ENCODE results near the gene MRPL27. TPM values are rescaled to one million over a fixed set of nuclear protein-coding genes. Genes with fewer than 3 reads are reported as not detected.
A peak's percentile ranks its signal among the peaks of the same experiment; 100 is the strongest.

Gene MRPL27
- total and polyA plus RNA-seq, 4 experiments from 2014 or later = 30.0 to 55.8 (median 35.6) TPM

DNA sequence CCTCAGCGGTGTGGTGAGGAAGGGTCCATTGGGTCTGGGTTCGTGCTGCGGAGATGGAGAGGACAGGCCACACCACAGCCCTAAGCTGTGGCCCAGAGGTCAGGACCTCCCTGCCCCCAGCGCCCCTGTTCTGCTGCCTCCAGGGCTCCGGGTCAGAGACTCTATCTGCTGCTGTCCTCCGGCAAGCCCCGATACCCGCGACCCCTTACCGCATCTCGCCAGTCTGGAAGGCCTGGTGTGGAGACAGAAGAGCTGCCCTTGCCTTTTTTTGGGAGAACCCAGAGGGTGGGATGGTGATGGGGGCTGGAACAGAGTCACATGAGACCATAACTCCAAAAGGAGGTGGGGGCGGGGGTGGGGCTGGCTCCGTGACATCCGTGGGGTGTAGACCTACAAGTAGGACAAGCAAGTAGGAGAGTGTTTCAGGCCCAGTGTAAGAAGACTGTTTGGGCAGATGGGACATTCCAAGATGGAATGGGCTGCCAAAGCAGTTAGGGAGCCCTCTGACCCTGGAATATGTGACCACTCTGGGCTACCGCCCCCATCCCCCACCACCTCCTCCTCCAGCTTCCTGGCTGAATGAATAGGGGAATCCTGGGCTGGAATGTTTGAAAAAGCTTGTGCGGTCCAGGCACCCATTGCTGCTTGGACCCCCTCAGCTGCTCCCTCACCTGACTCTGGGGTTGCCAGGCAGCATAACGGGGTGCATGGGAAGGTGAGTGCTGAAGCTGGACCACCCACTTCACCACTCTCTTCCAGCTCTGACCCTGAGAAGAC, 25.7 kb downstream of the MRPL27 start:
- no peaks in the 10 kb centered on the region for H3K27me3 ChIP-seq (ENCODE audit: insufficient read depth, low read length)
- ChIA-PET POLR2A (ENCODE audit: partially characterized antibody) (interaction anchor here (1.2 to 2.9 kb wide), 9 partner anchors 8 to 132 kb away, joined by 3 to 25 read pairs (median 6); partner anchors contain the start of genes ACSF2, EME1, LRRC59 and MRPL27), CTCF (ENCODE audit: partially characterized antibody) (interaction anchor here (0.5 to 5.6 kb wide), 7 partner anchors 11 to 50 kb away, joined by 3 to 35 read pairs (median 3); partner anchors contain the start of gene LRRC59)
- H3K4me1 ChIP-seq (ENCODE audit: insufficient read depth, low read length) = peaks cover 31% of the 10 kb centered on the region
- Mint-ChIP-seq H3K27me3 (no peaks in the 10 kb centered on the region), H3K27ac (peak overlapping the region; percentile 71 to 89 (median 84)), H3K4me1 (peaks cover 25 to 65% (median 36%) of the 10 kb centered on the region in 4 donors), H3K36me3 (peaks cover 5 to 16% of the 10 kb centered on the region in 2 donors), H3K4me3 (peak overlapping the region; percentile 85 to 92 (median 87)), H3K9me3 (no peaks in the 10 kb centered on the region)
- H3K9me3 ChIP-seq (ENCODE audit: control insufficient read depth in 1 of 2, low read length in 2 of 2) = no peaks in the 10 kb centered on the region
- intact Hi-C loops (cut with micrococcal nuclease) = loop anchor here (5.0 kb wide), 1 partner anchor 250 kb away; the partner anchor contains the start of gene PDK2
- DNase-seq = no peak
- H3K4me3 ChIP-seq (ENCODE audit: low read length in 2 of 2) = peak overlapping the region; percentile 65 to 80
- H3K27ac ChIP-seq (ENCODE audit: low read depth, low read length) = peak overlapping the region; percentile 72
- no peaks in the 10 kb centered on the region for H3K36me3 ChIP-seq (ENCODE audit: insufficient read depth, low read length)

GRCh38 chr17:50346313-50347116, 26.5 kb downstream of the MRPL27 start:
- Mint-ChIP-seq H3K36me3 (peaks cover under 1 to 9% of the 10 kb centered on the region in 2 donors), H3K4me1 (peaks cover 20 to 57% (median 33%) of the 10 kb centered on the region in 4 donors), H3K27me3 (no peaks in the 10 kb centered on the region), H3K27ac (peak overlapping the region; percentile 82 to 90 (median 88)), H3K4me3 (peak overlapping the region; percentile 85 to 92 (median 87)), H3K9me3 (no peaks in the 10 kb centered on the region)
- CTCF ChIA-PET (ENCODE audit: partially characterized antibody) = interaction anchor here (0.8 to 5.6 kb wide), 5 partner anchors 12 to 46 kb away, joined by 3 to 35 read pairs (median 3); no protein-coding TSS in a partner anchor
- no peaks in the 10 kb centered on the region for H3K27me3 ChIP-seq (ENCODE audit: insufficient read depth, low read length)
- POLR2A ChIA-PET (ENCODE audit: partially characterized antibody) = interaction anchor here (0.9 to 2.9 kb wide), 13 partner anchors 8 to 520 kb away, joined by 3 to 25 read pairs (median 4); partner anchors contain the start of genes ACSF2, EME1, LRRC59 and MRPL27
- peaks cover 31% of the 10 kb centered on the region for H3K4me1 ChIP-seq (ENCODE audit: insufficient read depth, low read length)
- intact Hi-C loops (cut with micrococcal nuclease) = loop anchor here (1.0 to 5.0 kb wide), 2 partner anchors 26 to 249 kb away; partner anchors contain the start of gene PDK2
- no peaks in the 10 kb centered on the region for H3K36me3 ChIP-seq (ENCODE audit: insufficient read depth, low read length)
- H3K27ac ChIP-seq (ENCODE audit: low read depth, low read length) = peak overlapping the region; percentile 72
- peak overlapping the region; percentile 65 to 80 for H3K4me3 ChIP-seq (ENCODE audit: low read length in 2 of 2)
- DNase-seq = peak in 1 of 5 donors; percentile 71
- no peaks in the 10 kb centered on the region for H3K9me3 ChIP-seq (ENCODE audit: control insufficient read depth in 1 of 2, low read length in 2 of 2)

DNA sequence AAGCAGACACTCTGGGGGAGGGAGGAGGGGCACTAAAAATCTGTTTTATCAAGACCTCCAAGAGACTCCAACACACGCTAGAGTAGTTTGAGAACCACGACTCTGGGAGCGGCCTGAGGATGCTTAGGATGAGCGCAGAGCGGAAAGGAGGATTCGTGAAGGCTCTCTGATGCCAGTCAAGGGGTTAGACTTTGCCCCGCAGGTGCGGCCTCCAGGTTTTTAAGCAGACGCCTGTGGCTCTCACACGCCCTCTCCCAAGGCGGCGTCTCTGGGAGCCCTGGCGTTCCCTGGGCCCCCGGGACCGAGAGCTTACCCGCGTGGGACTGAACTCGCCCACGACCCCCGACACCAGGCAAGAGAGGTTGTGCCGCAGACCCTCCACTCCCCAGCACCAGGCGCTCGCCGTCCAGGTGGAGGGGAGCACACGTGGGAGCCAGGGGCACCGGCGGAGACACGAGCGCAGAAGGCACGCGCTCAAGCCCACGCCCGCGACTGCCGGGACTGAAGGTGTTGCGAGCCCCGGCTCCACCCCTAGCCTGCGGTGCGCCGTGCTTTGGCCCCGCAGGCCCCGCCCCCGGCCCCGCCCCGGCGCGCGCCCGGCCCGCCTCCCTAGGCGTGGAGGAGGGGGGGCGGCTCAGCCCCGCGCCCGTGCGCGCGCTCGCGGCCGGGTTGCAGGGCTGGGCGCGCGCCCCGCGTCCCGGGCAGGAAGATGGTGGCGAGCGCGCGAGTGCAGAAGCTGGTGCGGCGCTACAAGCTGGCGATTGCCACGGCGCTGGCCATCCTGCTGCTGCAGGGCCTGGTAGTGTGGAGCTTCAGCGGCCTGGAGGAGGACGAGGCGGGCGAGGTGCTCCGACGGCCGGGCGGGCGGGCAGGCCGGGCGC, 27.3 kb downstream of the MRPL27 start, which contains the start of gene XYLT2:
TSS of gene XYLT2 (plus strand) at position 695 of the 881 bp plus-strand sequence. CDS start at position 710, 15 bp downstream.
- Histone ChIP-seq H3K27ac (ENCODE audit: low read depth, low read length) (peak within 1 kb of the TSS; percentile 72), H3K9me3 (ENCODE audit: control insufficient read depth in 1 of 2, low read length in 2 of 2) (no peaks in the 10 kb centered on the region), H3K36me3 (ENCODE audit: insufficient read depth, low read length) (no peaks in the 10 kb centered on the region), H3K4me1 (ENCODE audit: insufficient read depth, low read length) (peaks cover 31% of the 10 kb centered on the region), H3K4me3 (ENCODE audit: low read length in 2 of 2) (peak within 1 kb of the TSS; percentile 65 to 80), H3K27me3 (ENCODE audit: insufficient read depth, low read length) (no peaks in the 10 kb centered on the region)
- Mint-ChIP-seq H3K9me3 (no peaks in the 10 kb centered on the region), H3K27me3 (no peaks in the 10 kb centered on the region), H3K4me1 (peaks cover 15 to 55% (median 33%) of the 10 kb centered on the region in 4 donors), H3K4me3 (peak within 1 kb of the TSS; percentile 88 to 94 (median 91)), H3K27ac (peak within 1 kb of the TSS; percentile 88 to 96 (median 92)), H3K36me3 (peaks cover 0 to 6% of the 10 kb centered on the region in 2 donors)
- ChIA-PET POLR2A (ENCODE audit: partially characterized antibody) (interaction anchor here (0.8 to 2.9 kb wide), 14 partner anchors 9 to 521 kb away, joined by 3 to 25 read pairs (median 4); partner anchors contain the start of genes ACSF2, EME1, LRRC59 and MRPL27), CTCF (ENCODE audit: partially characterized antibody) (interaction anchor here (1.2 to 5.6 kb wide), 3 partner anchors 16 to 26 kb away, joined by 3 to 35 read pairs (median 3); no protein-coding TSS in a partner anchor)
- peak; percentile 86 to 94 (median 93) for DNase-seq
- intact Hi-C loops (cut with micrococcal nuclease) = loop anchor here (1.0 to 5.0 kb wide), 2 partner anchors 27 to 248 kb away; partner anchors contain the start of gene PDK2

DNA sequence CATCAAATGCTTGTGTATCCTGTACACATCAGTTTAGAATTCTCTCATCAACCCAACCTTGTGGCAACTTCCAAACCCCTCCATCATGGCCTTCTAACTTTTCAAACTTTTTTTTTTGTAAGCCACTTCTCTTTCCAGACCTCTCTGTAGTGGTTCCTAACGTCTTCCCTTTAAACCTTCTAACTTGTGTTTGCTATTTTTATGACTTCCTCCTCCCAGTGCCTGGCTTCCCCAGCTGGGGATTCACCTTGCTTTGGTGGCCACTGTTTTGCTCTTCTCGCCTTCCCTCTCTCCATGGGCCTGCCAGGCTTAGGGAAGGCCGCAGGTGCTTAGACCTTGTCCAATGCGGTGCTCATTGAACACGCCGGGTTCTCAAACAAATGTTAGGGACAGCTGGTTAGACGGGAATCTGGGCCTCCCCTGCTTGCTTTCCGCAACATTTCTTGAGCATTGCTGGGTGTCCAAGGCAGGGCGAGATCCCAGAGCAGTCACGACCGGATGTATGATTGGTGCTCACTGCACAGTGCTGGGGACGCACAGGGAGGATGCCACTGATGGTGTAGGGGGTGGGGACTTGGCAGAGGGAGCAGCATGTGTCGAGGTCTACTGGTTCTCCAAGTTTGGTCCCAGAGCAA, 28.1 kb downstream of the MRPL27 start:
- Mint-ChIP-seq H3K36me3 (peaks cover 0 to 6% of the 10 kb centered on the region in 2 donors), H3K27me3 (no peaks in the 10 kb centered on the region), H3K4me1 (peaks cover 14 to 55% (median 33%) of the 10 kb centered on the region in 4 donors), H3K27ac (peak overlapping the region in 5 of 7 donors; percentile 2 to 88 (median 65)), H3K4me3 (peak overlapping the region; percentile 63 to 82 (median 74)), H3K9me3 (no peaks in the 10 kb centered on the region)
- intact Hi-C loops (cut with micrococcal nuclease) = loop anchor here (5.0 kb wide), 1 partner anchor 248 kb away; the partner anchor contains the start of gene PDK2
- ChIA-PET POLR2A (ENCODE audit: partially characterized antibody) (interaction anchor here (2.3 to 2.9 kb wide), 2 partner anchors 17 to 52 kb away, joined by 19 to 25 read pairs; partner anchors contain the start of gene LRRC59), CTCF (ENCODE audit: partially characterized antibody) (interaction anchor here (1.4 to 5.6 kb wide), 2 partner anchors 17 to 53 kb away, joined by 3 to 35 read pairs; no protein-coding TSS in a partner anchor)
- Histone ChIP-seq H3K9me3 (ENCODE audit: control insufficient read depth in 1 of 2, low read length in 2 of 2) (no peaks in the 10 kb centered on the region), H3K27ac (ENCODE audit: low read depth, low read length) (peak overlapping the region; percentile 63), H3K36me3 (ENCODE audit: insufficient read depth, low read length) (no peaks in the 10 kb centered on the region), H3K27me3 (ENCODE audit: insufficient read depth, low read length) (no peaks in the 10 kb centered on the region), H3K4me3 (ENCODE audit: low read length in 2 of 2) (peak overlapping the region in 1 of 2 donors; percentile 80), H3K4me1 (ENCODE audit: insufficient read depth, low read length) (peaks cover 31% of the 10 kb centered on the region)
- peak in 1 of 5 donors; percentile 43 for DNase-seq

DNA sequence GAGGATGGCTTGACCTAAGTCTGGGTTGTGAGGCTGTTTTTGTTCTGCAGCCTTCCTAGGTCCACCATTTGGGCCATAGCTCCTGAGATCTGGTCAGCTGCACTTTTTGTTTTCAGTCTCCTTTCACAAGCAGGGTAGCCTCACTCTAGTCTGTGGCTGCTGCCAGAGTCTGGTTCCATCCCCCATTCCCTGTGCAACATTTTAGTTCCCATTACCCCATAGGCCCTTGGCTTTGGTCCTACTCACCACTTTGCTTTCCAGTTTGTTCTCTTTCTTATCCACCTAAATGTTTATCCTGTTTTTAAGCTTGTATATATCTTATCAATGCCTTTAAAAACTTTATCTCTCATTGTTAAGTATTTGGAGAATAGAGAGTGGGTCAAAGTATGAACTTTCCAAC, 33.6 kb downstream of the MRPL27 start:
- H3K4me1 Mint-ChIP-seq = peaks cover 0 to 2% (median 1%) of the 10 kb centered on the region in 4 donors
- Histone ChIP-seq H3K27ac (ENCODE audit: low read depth, low read length) (no peak overlapping the region), H3K9me3 (ENCODE audit: control insufficient read depth in 1 of 2, low read length in 2 of 2) (no peaks in the 10 kb centered on the region), H3K4me3 (ENCODE audit: low read length in 2 of 2) (no peak overlapping the region), H3K36me3 (ENCODE audit: insufficient read depth, low read length) (no peaks in the 10 kb centered on the region), H3K4me1 (ENCODE audit: insufficient read depth, low read length) (no peaks in the 10 kb centered on the region), H3K27me3 (ENCODE audit: insufficient read depth, low read length) (peaks cover 4% of the 10 kb centered on the region)
- intact Hi-C loops (cut with micrococcal nuclease) = no loop called here
- DNase-seq = no peak
- peaks cover 0 to 3% of the 10 kb centered on the region in 2 donors for H3K27me3 Mint-ChIP-seq
- ChIA-PET POLR2A (ENCODE audit: partially characterized antibody) (no interaction called here), CTCF (ENCODE audit: partially characterized antibody) (interaction anchor here (0.9 to 1.4 kb wide), 2 partner anchors 21 to 23 kb away, joined by 3 read pairs; no protein-coding TSS in a partner anchor)
- H3K9me3 Mint-ChIP-seq = peaks cover 0 to 15% (median 8%) of the 10 kb centered on the region in 8 donors
- peaks cover 0 to 9% of the 10 kb centered on the region in 2 donors for H3K36me3 Mint-ChIP-seq
- H3K27ac Mint-ChIP-seq = no peak overlapping the region
- H3K4me3 Mint-ChIP-seq = no peak overlapping the region
